KG1 (cell line): ENCODE measurements around the gene MSL1.
A peak's percentile ranks its signal among the peaks of the same experiment; 100 is the strongest.

ENCODE experiments used
- DNase-seq: peaks from one replicate; lab custom pipeline; 2025; lab: John Stamatoyannopoulos, UW

The MSL1 gene, protein sequence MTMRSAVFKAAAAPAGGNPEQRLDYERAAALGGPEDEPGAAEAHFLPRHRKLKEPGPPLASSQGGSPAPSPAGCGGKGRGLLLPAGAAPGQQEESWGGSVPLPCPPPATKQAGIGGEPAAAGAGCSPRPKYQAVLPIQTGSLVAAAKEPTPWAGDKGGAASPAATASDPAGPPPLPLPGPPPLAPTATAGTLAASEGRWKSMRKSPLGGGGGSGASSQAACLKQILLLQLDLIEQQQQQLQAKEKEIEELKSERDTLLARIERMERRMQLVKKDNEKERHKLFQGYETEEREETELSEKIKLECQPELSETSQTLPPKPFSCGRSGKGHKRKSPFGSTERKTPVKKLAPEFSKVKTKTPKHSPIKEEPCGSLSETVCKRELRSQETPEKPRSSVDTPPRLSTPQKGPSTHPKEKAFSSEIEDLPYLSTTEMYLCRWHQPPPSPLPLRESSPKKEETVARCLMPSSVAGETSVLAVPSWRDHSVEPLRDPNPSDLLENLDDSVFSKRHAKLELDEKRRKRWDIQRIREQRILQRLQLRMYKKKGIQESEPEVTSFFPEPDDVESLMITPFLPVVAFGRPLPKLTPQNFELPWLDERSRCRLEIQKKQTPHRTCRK

DNA sequence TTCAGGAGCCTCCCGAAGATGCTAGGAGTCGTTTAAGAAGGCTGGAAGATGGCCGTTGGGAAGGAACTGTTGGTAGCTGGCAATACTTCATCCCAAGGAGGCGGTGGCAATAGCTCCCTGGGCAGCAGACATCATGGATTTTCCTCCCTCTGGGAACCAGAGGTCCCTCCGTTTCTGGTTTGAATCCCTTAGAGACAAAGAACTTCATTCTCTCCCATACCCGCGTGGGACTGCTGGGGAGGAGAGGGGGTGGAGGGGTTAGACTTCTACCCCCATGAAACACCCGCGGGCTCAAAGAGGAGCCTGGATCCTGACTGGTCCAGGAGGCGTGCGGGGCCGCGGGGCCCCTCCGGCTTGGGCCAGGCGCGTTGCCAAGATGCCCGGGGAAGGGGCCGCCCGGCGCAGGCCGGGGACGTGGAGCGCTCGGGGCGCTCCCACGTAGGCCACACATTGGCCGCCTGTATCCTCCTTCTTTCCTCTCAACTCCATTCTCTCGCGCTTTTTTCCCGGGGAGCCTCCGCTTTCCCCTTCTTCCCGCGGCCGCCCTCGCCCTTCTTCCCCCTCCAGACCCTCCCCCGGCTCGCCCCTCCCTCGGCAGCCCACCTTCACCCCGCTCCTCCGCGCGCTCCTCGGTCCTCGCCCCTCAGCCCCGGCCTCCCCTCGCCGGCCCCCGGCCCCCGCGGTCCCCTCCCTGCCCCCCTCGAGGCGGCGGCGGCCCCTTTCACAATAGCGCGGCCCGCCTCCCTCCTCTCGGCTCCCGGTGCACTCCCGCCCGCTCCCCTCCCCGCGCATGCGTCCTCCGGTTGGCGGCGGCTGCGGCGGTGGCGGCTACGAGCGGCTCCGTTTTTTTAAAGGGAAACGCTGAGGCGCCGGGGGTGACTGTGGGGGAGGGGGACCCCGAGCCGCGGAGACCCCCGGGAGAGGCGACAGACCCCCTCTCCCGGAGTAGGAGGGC, at the start of gene MSL1:
Gene MSL1, plus strand, starts transcription at position 791 of the 955 bp plus-strand sequence. CDS start 642 bp downstream, outside the sequence.
- DNase-seq = peak; percentile 45

DNA sequence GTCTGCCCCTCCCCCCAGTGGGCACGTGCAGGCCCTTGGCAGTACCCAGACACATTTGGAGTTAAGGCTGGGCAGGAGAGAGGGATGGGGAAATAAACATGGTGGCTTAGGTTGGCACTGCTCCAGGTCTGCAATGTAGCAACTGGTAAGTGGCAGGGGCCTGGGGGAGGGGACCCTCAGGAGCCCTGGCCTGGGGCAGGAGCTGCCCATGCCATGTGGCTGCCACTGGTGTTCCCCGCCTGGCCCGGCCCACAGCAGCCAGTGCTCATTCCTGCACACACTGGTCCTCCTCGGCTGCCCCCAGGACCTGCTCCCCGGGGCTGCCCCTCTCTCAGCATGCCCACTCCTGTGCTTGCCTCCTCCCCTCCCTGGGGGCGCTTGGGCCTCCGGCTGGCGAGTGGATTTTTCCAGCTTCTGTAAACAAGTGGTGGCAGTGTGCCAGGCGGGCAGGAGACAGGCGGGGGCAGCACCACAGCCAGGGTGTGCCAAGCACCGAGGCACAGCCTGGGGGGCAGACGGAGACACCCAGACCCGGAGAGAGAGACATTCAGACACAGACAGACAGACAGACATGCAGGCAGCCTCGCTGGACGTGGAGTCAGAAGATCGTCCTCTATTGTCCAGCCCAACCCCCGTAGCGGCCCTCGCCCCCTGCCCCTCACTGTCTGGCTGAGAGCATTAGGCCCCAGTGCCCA, 49.6 kb upstream of the MSL1 start:
- no peak for DNase-seq

DNA sequence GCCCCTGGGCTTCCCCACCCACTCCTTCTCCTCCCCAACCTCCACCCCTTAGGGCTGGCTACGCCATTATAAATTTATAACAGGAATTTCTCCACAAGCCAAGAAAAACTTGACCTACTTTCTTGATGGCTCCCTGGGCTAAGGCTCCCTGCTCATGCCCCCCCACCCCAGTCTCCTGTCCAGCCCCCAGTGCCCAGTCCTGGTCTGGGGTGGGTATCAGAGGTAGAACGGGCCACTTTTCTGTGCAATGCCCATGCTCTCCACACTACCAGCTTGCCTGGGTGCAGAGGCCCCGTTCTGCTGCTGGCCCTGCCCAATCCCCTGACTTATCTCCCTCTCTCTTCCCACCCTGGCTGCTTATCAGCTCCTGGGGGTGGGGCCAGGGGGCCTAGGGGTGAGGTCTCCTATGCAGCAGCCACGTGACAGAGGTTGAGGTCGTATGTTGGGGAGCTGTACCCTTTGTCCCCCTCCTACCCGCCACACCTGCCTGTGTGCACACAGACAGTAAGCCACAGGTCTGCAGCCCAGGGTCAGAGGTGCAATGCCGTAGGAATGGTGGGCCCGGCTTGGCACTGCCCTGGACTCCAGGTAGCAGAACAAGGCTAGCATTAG, 48.9 kb upstream of the MSL1 start:
- no peak for DNase-seq

DNA sequence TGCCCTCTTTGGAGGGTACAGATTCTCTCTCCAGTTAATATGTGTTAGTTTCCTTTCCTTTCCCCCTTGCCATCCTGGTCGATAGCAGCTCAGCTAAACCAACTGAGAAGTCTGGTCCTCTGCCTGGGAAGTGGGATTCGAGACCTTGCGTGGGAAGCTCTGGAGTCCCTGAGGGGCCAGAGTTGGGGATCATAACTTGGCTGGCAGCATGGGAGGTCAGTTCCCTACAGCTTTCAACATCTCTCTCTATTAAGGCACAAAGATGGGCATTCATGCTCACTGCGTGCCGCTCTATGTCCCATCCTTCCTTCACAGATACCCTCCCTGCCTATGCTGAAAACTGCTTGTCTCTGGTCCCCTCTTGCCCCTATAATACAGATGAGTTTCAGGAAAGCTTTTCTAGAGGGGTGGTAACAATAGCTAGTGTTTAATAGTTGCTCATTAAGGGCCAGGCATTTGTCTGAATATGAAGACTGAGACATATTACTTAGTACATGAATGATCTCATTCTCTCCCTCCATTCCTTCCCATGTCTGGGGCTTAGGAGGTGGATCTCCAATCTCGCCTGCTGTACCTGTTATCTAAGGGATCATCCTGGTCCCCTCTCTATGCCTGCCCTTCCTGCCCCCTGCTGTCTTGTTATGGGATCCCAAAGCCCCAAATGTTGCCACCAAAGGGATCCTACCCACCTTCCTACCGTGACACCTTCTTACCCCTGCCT, 48.2 kb upstream of the MSL1 start:
- DNase-seq = no peak

DNA sequence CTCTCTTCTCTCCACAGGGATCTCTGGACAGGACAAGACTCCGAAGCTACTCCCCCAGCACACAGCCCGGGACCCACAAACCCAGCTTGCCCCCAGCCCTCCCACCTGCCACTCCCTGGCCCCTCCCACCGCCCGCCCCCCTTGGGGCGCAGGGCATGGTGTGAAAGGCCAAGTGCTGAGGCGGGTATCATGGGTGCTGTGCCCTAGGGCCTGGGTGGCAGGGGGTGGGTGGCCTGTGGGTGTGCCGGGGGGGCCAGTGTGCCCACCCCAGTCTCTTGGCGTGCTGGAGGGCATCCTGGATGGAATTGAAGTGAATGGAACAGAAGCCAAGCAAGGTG, 47.6 kb upstream of the MSL1 start:
- DNase-seq = no peak

DNA sequence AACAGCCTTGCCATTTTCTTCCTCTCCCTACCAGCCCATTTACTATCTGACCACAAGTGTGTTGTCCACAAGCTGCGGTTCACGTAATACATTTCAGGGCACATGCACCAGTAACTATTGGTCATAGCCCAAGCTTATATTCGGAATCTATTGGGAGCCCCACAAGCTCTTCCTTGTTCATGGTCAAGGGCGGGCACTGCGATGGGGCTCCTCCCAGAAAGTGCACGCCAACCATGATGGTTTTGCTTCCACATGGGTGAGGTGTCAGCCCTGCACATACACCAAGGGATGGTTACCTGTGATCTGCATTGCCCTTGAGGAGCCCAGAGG, 46.9 kb upstream of the MSL1 start:
- DNase-seq = no peak

DNA sequence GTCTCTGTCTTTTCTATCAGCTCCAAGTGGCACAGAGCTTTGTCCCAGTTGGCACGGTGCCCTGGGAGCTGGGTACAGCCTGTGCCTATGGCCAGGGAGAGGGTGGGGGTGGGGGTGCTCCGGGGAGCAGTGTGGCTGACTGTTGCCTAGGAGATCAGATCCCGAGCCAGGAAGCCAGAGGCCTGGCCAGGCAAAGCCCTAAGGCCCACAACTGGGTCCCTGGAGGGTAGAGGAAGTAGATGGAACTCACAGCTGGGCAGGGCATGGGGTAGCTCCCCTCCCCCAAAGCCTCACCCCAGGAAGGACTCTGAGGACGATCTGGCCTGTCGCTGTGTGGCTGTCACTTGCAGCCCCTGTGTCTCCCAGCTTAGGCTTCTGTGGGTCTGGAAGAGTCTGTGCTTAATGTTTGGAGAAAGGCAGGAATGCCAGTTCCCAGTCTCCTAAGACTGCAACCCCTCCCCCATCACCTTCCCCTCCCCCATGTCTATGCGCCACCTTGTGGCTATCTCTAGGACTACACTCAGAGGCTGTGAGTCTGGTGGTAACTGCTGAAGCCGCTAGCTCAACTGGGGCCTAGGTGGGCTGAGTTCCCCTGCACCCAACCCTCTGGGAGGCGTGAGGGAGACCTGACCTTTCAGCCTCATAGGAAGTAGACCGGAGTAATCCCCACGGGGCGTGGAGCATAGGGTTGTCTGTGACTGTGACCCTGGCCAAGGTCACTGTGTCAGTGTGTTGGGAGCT, 46.4 kb upstream of the MSL1 start:
- DNase-seq = peak; percentile 22

DNA sequence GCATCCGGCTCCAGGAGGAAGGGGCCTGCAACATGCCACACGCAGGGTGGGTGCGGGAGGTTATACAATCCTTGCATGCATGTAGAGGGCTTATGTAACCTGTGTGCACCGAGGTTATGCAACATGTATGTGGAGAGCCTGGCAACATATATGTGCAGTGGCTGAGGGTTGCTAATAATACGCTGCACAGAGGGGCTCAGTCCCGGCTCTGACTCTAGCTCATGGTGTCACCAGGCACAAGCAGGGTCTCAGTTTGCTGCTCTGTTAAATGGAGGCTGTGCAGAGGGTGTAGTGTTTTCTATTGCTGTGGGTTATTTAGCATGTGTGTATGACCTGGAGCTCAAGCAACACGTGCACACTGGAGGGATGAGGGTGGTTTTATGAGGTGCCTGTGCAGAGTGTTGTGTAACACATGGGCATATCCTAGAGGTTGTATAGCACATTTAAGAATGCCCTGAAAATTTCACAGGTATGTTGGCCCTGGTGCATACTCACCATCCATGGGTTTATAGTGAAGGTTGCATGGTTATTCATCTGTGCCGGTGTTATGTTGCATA, 45.8 kb upstream of the MSL1 start:
- DNase-seq = no peak

DNA sequence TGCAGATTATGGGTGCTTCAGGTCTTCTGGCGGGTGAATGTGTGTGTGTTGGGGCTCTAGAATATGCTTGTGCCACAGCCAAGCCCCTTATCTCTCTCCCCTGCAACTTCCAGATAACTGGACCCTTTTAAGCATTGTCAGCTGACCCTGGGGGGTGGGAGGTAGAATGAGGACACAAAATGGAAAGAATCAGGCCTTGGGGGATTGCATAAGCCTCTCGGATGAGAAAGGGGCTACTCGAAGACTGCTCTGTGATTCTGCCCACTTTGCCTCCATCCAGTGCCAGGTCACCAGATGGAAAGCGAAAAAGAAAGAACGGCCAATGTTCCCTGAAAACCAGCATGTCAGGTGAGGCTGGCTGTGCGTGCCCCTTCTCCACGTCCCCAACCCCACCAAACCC, 45.2 kb upstream of the MSL1 start:
- DNase-seq = no peak

DNA sequence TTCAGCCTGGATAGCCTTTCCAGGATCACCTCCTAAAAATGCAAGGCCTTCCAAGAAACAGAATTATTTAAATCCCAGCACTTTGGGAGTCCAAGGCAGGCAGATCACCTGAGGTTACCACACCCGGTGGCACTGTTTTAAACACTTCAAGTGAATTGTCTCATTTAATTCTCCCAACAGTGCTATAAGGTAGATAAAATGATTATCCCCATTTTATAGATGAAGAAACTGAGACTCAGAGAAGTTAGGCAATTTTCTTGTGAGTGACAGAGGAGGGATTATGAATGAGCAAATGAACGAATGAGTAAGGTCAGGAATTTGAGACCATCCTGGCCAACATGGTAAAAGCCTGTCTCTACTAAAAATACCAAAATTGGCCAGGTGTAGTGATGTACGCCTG, 42.2 kb upstream of the MSL1 start:
- no peak for DNase-seq

DNA sequence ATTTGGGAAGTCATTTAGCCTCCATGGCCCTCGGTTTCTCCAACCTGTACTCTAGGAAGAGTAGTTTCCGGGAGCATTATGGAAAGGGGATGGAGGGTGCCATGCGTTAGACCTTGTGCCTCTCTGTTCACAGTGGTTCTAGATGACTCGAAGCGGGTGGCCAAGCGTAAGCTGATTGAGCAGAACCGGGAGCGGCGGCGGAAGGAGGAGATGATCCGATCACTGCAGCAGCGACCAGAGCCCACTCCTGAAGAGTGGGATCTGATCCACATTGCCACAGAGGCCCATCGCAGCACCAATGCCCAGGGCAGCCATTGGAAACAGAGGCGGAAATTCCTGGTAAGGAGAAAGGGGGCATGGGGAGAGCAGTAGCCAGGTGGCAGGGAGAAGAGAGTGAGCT, 37.3 kb upstream of the MSL1 start:
- no peak for DNase-seq

DNA sequence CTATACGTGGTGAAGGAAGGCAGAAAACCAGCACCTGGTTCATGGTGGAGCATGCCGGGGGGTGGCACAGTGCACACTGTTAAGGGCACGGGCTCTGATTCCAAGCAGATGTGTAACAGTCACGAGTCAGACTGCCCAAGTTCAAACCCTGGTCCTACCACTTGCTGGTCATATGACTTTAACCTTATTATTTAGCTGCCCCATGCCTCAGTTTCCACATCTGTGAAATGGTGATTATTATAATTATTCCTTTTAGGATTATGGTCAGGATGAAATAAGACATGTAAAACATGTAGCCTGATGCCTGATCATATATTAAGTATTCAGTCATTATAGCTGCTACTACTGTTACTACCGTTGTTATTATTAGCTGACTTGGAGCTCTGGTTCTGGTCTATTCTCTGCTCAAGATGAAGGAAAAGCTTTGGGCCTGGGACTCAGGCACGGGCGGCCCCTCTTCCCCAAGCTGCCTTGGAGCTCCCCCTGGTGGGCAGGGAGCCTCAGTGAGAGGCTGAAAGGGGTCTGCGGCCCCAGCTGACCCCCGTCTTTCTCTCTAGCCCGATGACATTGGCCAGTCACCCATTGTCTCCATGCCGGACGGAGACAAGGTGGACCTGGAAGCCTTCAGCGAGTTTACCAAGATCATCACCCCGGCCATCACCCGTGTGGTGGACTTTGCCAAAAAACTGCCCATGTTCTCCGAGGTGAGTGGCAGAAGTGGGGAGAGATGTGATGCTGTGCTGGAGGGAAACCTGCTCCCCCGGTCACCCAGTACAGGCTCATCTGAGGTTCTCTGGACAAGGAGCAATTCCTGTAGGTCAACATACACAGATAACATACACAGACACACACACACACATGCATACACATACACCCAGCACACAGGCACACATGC, 35.4 kb upstream of the MSL1 start:
- DNase-seq = no peak

DNA sequence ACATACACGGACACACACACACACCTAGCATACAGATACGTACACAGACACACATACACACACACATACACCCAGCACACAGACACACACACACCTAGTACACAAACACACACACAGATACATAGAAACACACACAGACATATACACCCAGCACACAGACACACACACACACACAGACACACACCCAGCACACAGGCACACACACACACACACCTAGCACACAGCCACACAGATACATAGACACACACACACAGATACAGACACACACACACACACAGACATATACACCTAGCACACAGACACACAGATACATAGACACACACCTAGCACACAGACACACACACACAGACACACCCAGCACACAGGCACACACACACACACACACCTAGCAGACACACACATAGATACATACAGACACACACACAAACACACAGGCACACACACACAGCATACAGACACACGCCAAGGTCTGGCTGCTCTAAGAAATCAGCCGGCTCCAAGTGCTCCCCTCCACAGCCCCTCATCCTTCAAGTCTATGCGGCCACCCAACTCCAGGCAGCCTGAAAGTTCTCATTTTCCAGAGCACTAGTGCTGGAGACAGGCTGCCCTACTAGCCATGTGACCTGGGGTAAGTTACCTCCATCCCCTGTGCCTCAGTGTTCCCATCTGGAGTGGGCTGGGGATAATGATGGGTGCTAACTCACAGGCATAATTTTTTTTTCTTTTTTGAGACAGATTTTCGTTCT, 34.5 kb upstream of the MSL1 start:
- no peak for DNase-seq

DNA sequence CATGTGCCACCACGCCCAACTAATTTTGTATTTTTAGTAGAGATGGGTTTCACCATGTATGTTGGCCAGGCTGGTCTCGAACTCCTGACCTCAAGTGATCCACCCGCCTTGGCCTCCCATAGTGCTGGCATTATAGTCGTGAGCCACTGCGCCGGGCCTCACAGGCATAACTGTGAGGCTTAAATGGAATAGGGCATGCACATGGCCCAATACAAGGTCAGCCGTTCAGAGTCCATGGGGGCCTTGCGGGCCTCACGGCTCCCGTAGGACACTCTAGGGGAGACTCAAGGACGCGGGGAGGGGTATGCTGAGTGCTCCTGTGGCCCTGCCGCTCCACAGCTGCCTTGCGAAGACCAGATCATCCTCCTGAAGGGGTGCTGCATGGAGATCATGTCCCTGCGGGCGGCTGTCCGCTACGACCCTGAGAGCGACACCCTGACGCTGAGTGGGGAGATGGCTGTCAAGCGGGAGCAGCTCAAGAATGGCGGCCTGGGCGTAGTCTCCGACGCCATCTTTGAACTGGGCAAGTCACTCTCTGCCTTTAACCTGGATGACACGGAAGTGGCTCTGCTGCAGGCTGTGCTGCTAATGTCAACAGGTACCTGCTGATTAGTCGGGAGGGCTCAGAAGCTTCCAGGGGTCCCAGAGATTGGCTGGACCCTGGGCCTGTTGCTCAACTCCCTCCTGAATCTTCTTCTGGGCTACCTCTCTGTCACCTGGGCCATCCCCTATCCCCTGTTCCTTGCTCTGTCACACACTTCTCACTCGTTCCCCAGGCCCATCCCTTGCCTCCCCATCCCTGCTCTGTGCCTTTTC, 33.7 kb upstream of the MSL1 start:
- no peak for DNase-seq

DNA sequence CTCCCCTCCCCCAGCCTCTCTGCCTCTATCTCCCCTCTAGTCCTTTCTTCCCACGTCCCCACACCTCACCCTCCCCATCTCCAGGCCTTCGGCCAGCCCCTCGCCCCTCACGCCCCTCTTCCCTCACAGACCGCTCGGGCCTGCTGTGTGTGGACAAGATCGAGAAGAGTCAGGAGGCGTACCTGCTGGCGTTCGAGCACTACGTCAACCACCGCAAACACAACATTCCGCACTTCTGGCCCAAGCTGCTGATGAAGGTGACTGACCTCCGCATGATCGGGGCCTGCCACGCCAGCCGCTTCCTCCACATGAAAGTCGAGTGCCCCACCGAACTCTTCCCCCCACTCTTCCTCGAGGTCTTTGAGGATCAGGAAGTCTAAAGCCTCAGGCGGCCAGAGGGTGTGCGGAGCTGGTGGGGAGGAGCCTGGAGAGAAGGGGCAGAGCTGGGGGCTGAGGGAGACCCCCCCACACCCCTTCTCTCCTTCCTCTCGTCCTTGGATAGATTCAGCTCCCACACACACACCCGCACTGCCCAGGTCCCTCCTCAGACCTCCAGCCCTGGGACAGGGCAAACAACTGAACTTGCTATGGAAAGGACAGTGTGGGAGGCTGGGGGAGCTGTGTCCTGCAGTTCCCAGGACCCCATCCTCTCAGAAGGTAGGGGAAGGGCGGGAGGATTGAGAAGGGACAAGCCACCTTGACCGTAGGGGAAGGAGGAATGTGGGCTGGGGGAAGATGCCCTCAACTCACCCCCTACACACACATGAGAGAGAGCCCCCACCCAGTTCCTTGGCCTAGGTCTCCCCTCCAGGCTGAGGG, 32.5 kb upstream of the MSL1 start:
- no peak for DNase-seq
